Upper lobe of left lung (tissue), 6 donors: Measurements from ENCODE around the gene GRIK4. TPM values are rescaled to one million over a fixed set of nuclear protein-coding genes. Genes with fewer than 3 reads are reported as not detected.

Experiments
- ATAC-seq, 2 donors: fragments of 200-7000 bp; cut with Tn5 transposase; one replicate each; pipeline ENCODE4 v1.9.1; 2022; ENCODE audit warnings: mild to moderate bottlenecking in 2 of 2, moderate library complexity in 2 of 2; ENCODE audit not compliant: low FRiP score in 2 of 2
- DNase-seq, 2 donors: peaks; one replicate each; pipeline ENCODE4 v3.0.0-alpha.2; 2019 to 2020
- H3K27ac ChIP-seq, 4 donors: fragments of 200-600 bp; sonication (generic); one replicate each; pipeline ENCODE4 v1.5.1; 2016 to 2019
- H3K27me3 ChIP-seq, 4 donors: fragments of 200-600 bp; sonication (generic); one replicate each; pipeline ENCODE4 v1.5.1; 2017 to 2019
- H3K36me3 ChIP-seq, 4 donors: fragments of 200-600 bp; sonication (generic); one replicate each; pipeline ENCODE4 v1.5.1; 2016 to 2019
- H3K4me1 ChIP-seq, 4 donors: fragments of 200-600 bp; sonication (generic); one replicate each; pipeline ENCODE4 v1.5.1; 2018 to 2019
- H3K4me3 ChIP-seq, 4 donors: fragments of 200-600 bp; sonication (generic); one replicate each; pipeline ENCODE4 v1.5.1; 2017 to 2019; ENCODE audit warnings: mild to moderate bottlenecking in 2 of 4, moderate library complexity in 1 of 4
- H3K9me3 ChIP-seq, 4 donors: fragments of 200-600 bp; sonication (generic); one replicate each; pipeline ENCODE4 v1.5.1; 2018 to 2019
- EP300 ChIP-seq, 4 donors: sonication (generic); formaldehyde crosslinking; IDR thresholded peaks; one replicate each; pipeline ENCODE4 v1.5.1; 2017; ENCODE audit warnings: antibody characterized with exemption in 4 of 4, control low read depth in 2 of 4
- POLR2A ChIP-seq, 4 donors: fragments of 450-650 bp; IDR thresholded peaks; one replicate each; pipeline ENCODE4 v1.5.1; 2016 to 2017; ENCODE audit warnings: antibody characterized with exemption in 4 of 4, mild to moderate bottlenecking in 2 of 4
- POLR2AphosphoS5 ChIP-seq, 2 donors: sonication (generic); formaldehyde crosslinking; IDR thresholded peaks; one replicate each; pipeline ENCODE4 v1.5.1; 2017; ENCODE audit warnings: antibody characterized with exemption in 2 of 2
- WGBS, 2 donors: methylation state at CpG; one replicate each; pipeline ENCODE4 v1.1.5; 2017 to 2018; 5-methylcytosine and 5-hydroxymethylcytosine counted together
- total RNA-seq, 6 donors: library from RNA; depleted of rRNA in 4 of 6; stranded (reverse); fragments of >200 nt in 4 of 6; gene quantifications; one replicate each; pipeline versions ENCODE4 v1.1.0 to v1.2.1, GENCODE V29; 2016 to 2021
- TF ChIP-seq, protein P1 (sequence below), 6 experiments: fragments of 450-650 bp in 4 of 6; fragments of 200-600 bp in 2 of 6; sonication (generic) in 2 of 6; IDR thresholded peaks; one replicate each; pipeline ENCODE4 v1.5.1; 2016 to 2019; ENCODE audit warnings: antibody characterized with exemption in 6 of 6
- donor health status: DM: no; HTN: no; CAD: no; lungs with moderate emphysema.
- donor health status: DM: no; HTN: yes; CAD: no; lungs with severe emphysema.

Gene GRIK4
- total RNA-seq, 6 donors from 2014 or later: 0.30 to 8.4 (median 0.78) TPM

DNA sequence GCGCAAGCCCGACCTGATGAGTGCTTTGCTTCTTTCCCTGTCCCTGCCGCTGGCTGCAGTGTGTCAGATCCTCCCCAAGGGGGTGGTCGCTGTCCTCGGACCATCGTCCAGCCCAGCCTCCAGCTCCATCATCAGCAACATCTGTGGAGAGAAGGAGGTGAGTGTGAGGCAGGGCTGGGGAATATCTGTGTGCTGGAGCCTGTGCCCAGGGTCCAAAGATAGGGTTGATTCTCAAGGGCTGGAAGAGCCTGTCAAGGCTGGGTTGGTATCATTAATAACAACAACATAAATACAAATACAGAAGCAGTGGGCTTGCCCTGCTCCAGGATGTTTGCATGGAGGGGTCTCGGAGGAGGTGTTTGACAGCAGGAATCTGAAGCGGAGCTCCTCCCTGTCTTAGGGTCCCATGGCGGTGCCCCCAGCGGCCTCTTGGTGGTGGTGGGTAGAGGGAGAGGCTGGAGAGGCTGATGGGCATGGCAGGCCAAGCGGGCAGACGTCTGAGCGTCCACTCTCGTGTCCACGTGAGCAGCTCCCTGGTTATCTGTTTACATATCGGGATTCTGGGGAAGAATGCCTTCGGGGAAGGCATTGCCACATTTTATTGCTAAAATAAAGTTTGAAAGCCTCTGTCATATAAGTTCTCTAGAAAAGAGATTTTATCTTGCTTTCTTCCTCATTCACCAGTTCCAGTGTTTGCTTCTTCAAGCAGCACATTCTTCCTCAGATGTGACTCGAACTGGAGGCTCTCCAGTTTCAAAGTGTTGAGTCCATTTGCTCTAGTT, 304.0 kb downstream of the GRIK4 start:
- WGBS, 2 donors: 79 to 84% methylated on average over 18 of the region's 18 CpGs

GRCh38 chr11:120816176-120816575, 304.6 kb downstream of the GRIK4 start:
- Histone ChIP-seq H3K36me3 (no peaks in the 10 kb centered on the region), H3K4me1 (no peaks in the 10 kb centered on the region), H3K4me3 (no peak overlapping the region), H3K27me3 (no peaks in the 10 kb centered on the region), H3K27ac (no peak overlapping the region), H3K9me3 (no peaks in the 10 kb centered on the region)
- TF ChIP-seq EP300 (IDR thresholded peaks at IDR 0.05) (no peak), POLR2A (IDR thresholded peaks at IDR 0.05) (no peak), POLR2AphosphoS5 (IDR thresholded peaks at IDR 0.05) (no peak)
- TF ChIP-seq, protein P1, sequence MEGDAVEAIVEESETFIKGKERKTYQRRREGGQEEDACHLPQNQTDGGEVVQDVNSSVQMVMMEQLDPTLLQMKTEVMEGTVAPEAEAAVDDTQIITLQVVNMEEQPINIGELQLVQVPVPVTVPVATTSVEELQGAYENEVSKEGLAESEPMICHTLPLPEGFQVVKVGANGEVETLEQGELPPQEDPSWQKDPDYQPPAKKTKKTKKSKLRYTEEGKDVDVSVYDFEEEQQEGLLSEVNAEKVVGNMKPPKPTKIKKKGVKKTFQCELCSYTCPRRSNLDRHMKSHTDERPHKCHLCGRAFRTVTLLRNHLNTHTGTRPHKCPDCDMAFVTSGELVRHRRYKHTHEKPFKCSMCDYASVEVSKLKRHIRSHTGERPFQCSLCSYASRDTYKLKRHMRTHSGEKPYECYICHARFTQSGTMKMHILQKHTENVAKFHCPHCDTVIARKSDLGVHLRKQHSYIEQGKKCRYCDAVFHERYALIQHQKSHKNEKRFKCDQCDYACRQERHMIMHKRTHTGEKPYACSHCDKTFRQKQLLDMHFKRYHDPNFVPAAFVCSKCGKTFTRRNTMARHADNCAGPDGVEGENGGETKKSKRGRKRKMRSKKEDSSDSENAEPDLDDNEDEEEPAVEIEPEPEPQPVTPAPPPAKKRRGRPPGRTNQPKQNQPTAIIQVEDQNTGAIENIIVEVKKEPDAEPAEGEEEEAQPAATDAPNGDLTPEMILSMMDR (IDR thresholded peaks at IDR 0.05): no peak
- ATAC-seq: no peak
- DNase-seq: no peak
- 79 to 87% methylated on average over 4 of the region's 4 CpGs for WGBS, 2 donors

More for the DNA sequence above, 304.0 kb downstream of the GRIK4 start:
- Histone ChIP-seq H3K27ac (no peak overlapping the region), H3K27me3 (no peaks in the 10 kb centered on the region), H3K36me3 (no peaks in the 10 kb centered on the region), H3K4me1 (no peaks in the 10 kb centered on the region), H3K4me3 (no peak overlapping the region), H3K9me3 (no peaks in the 10 kb centered on the region)
- ATAC-seq (no peak), DNase-seq (no peak)
- TF ChIP-seq POLR2AphosphoS5 (IDR thresholded peaks at IDR 0.05) (no peak), POLR2A (IDR thresholded peaks at IDR 0.05) (no peak), EP300 (IDR thresholded peaks at IDR 0.05) (no peak)
- TF ChIP-seq, protein P1 (IDR thresholded peaks at IDR 0.05): no peak

DNA sequence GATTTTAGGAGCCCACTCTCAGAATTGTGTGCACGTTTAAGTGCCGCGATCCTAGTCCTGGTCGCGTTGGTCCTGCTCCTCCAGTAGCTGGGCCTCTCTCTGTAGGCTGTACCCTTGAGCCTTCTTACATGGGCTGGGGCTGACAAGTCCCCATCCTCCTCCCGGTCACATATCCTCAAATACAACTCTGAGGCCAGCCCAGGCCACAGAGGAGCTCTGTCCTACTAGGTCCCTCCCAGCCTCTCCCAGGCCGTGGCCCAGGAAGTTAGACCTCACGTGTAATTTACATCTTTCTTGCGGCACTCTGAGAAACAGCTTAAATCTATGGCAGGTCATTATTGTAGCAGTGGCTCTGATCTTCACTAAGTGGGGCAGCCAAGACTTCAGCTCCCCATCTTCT, 305.2 kb downstream of the GRIK4 start:
- H3K9me3 ChIP-seq: no peaks in the 10 kb centered on the region
- H3K27ac ChIP-seq: no peak overlapping the region
- TF ChIP-seq, protein P1 (IDR thresholded peaks at IDR 0.05): no peak
- TF ChIP-seq EP300 (IDR thresholded peaks at IDR 0.05): no peak
- TF ChIP-seq POLR2A (IDR thresholded peaks at IDR 0.05): no peak
- TF ChIP-seq POLR2AphosphoS5 (IDR thresholded peaks at IDR 0.05): no peak
- H3K36me3 ChIP-seq: no peaks in the 10 kb centered on the region
- no peak for DNase-seq
- H3K4me3 ChIP-seq: no peak overlapping the region
- no peaks in the 10 kb centered on the region for H3K4me1 ChIP-seq
- WGBS, 2 donors: 81 to 88% methylated on average over 9 of the region's 9 CpGs
- no peak for ATAC-seq
- H3K27me3 ChIP-seq: no peaks in the 10 kb centered on the region

- no peak overlapping the region for H3K4me3 ChIP-seq
- H3K27me3 ChIP-seq: no peaks in the 10 kb centered on the region
- WGBS, 2 donors: 79 to 95% methylated on average over 2 of the region's 2 CpGs
- H3K27ac ChIP-seq: no peak overlapping the region
- ATAC-seq (no peak), DNase-seq (no peak)
- no peaks in the 10 kb centered on the region for H3K9me3 ChIP-seq
- TF ChIP-seq, protein P1 (IDR thresholded peaks at IDR 0.05): no peak
- TF ChIP-seq EP300 (IDR thresholded peaks at IDR 0.05) (no peak), POLR2A (IDR thresholded peaks at IDR 0.05) (no peak), POLR2AphosphoS5 (IDR thresholded peaks at IDR 0.05) (no peak)
- no peaks in the 10 kb centered on the region for H3K36me3 ChIP-seq
- H3K4me1 ChIP-seq: no peaks in the 10 kb centered on the region
These were observed 305.6 kb downstream of the GRIK4 start for GRCh38 chr11:120817158-120817557.

DNA sequence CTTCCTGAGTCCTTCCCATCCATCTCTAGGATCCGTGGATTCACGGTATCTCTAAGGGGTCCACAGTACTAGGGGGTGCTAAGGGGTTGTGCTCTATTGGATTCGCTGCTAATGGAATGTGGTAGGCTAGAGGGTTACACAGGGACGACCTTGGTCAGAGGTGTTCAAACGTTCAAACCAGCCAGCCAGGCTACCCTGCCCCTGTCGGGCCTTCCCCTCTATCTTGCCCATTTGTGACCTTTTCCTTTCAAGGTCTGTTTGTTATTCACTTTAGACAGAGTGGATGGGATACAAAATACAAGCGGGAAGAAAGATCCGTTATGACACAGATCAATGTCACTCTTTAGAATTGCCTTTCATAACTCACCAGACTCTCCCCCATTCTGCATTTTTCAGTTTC, 306.5 kb downstream of the GRIK4 start:
- Histone ChIP-seq H3K4me3 (no peak overlapping the region), H3K27me3 (no peaks in the 10 kb centered on the region), H3K4me1 (no peaks in the 10 kb centered on the region), H3K9me3 (no peaks in the 10 kb centered on the region), H3K36me3 (no peaks in the 10 kb centered on the region), H3K27ac (no peak overlapping the region)
- 64 to 66% methylated on average over 8 of the region's 8 CpGs for WGBS, 2 donors
- ATAC-seq (no peak), DNase-seq (no peak)
- TF ChIP-seq, protein P1 (IDR thresholded peaks at IDR 0.05): no peak
- TF ChIP-seq POLR2A (IDR thresholded peaks at IDR 0.05) (no peak), POLR2AphosphoS5 (IDR thresholded peaks at IDR 0.05) (no peak), EP300 (IDR thresholded peaks at IDR 0.05) (no peak)
